B cell (primary cell): Measurements from ENCODE around the gene GATAD2B. TPM values are rescaled to one million over a fixed set of nuclear protein-coding genes. Genes with fewer than 3 reads are reported as not detected.

Experiments
- ATAC-seq: fragments of 200-7000 bp; cut with Tn5 transposase; one replicate; pipeline ENCODE4 v1.10.0; 2021; ENCODE audit warnings: low read depth, mild to moderate bottlenecking, moderate number of reproducible peaks, moderate library complexity
- CTCF ChIA-PET: fragments of 350-600 bp; sonication (Branson Sonifier 250); formaldehyde crosslinking; loops from one replicate; lab custom pipeline; 2021; ENCODE audit warnings: antibody characterized with exemption, inconsistent platforms; lab: Charles Lee
- POLR2A ChIA-PET: fragments of 350-600 bp; sonication (Branson Sonifier 250); formaldehyde crosslinking; loops from one replicate; lab custom pipeline; 2021; ENCODE audit warnings: antibody characterized with exemption; lab: Charles Lee
- DNase-seq: peaks from one replicate; pipeline ENCODE4 v3.0.0; 2013
- H2AFZ ChIP-seq: 2 replicates; pipeline ENCODE4 v1.6.1; 2012; ENCODE audit warnings: mild to moderate bottlenecking, low read depth, low read length; ENCODE audit not compliant: insufficient read depth, poor library complexity, severe bottlenecking
- H3K27ac ChIP-seq, 2 donors: 1 replicate in 1 of 2; 2 replicates in 1 of 2; pipeline ENCODE4 v1.5.1; 2012 to 2013; ENCODE audit warnings: low read length in 2 of 2, mild to moderate bottlenecking in 2 of 2, moderate library complexity in 1 of 2
- H3K27me3 ChIP-seq, 4 experiments: fragments of 200-600 bp in 1 of 4; sonication (generic) in 1 of 4; replicated peaks in 1 of 4; 1 replicate in 2 of 4; 2 replicates in 2 of 4; pipeline versions ENCODE4 v1.6.1 to v1.7.0; 2013 to 2016; ENCODE audit warnings: low read length in 3 of 4, mild to moderate bottlenecking in 2 of 4, mixed read lengths in 1 of 4, moderate library complexity in 1 of 4; ENCODE audit not compliant: insufficient read depth in 4 of 4, control insufficient read depth in 3 of 4; ENCODE audit errors: control extremely low read depth in 1 of 4
- H3K36me3 ChIP-seq, 2 experiments: replicated peaks in 1 of 2; 1 replicate in 1 of 2; 2 replicates in 1 of 2; pipeline versions ENCODE4 v1.6.1 to v1.7.1; 2013; ENCODE audit warnings: low read length in 1 of 2; ENCODE audit not compliant: insufficient read depth in 2 of 2, control insufficient read depth in 1 of 2; ENCODE audit errors: control extremely low read depth in 1 of 2, extremely low read depth in 1 of 2
- H3K4me1 ChIP-seq, 2 donors: fragments of 200-600 bp in 1 of 2; sonication (generic) in 1 of 2; 1 replicate in 1 of 2; 2 replicates in 1 of 2; pipeline versions ENCODE4 v1.5.1 to v1.6.1; 2013 to 2017; ENCODE audit warnings: low read length in 2 of 2; ENCODE audit not compliant: control insufficient read depth in 2 of 2, insufficient read depth in 2 of 2
- H3K4me2 ChIP-seq: replicated peaks from 2 replicates; pipeline ENCODE3; 2012; ENCODE audit warnings: mild to moderate bottlenecking, low read depth, low read length; ENCODE audit not compliant: poor library complexity, severe bottlenecking
- H3K4me3 ChIP-seq, 5 experiments: fragments of 200-600 bp in 1 of 5; sonication (generic) in 1 of 5; 1 replicate in 3 of 5; 2 replicates in 2 of 5; pipeline versions ENCODE4 v1.5.1 to v1.7.0; 2011 to 2016; ENCODE audit warnings: low read length in 4 of 5, mild to moderate bottlenecking in 4 of 5, low read depth in 2 of 5, control low read depth in 1 of 5, moderate library complexity in 1 of 5; ENCODE audit not compliant: insufficient read depth in 1 of 5; ENCODE audit errors: control extremely low read depth in 1 of 5, extremely low read depth in 1 of 5
- H3K79me2 ChIP-seq: fragments of 200-600 bp; sonication (generic); one replicate; pipeline ENCODE4 v1.6.0; 2016; ENCODE audit warnings: low read length; ENCODE audit not compliant: control insufficient read depth, insufficient read depth
- H3K9ac ChIP-seq: fragments of 200-600 bp; sonication (generic); 2 replicates; pipeline ENCODE4 v1.6.1; 2017; ENCODE audit warnings: mild to moderate bottlenecking, low read length, moderate library complexity
- H3K9me3 ChIP-seq, 3 donors: one replicate each; pipeline versions ENCODE4 v1.6.1 to v1.7.1; 2013; ENCODE audit warnings: low read length in 2 of 3; ENCODE audit not compliant: control insufficient read depth in 2 of 3, insufficient read depth in 1 of 3; ENCODE audit errors: control extremely low read depth in 1 of 3
- H4K20me1 ChIP-seq: 2 replicates; pipeline ENCODE4 v1.6.0; 2012; ENCODE audit warnings: mild to moderate bottlenecking, low read length; ENCODE audit not compliant: insufficient read depth, control insufficient read depth, poor library complexity, severe bottlenecking
- H3K27ac Mint-ChIP-seq: one replicate; pipeline ENCODE4 v1.8.0; 2021; ENCODE audit warnings: mixed read lengths
- H3K27me3 Mint-ChIP-seq: one replicate; pipeline ENCODE4 v1.8.0; 2021; ENCODE audit warnings: mixed read lengths
- H3K4me1 Mint-ChIP-seq: one replicate; pipeline ENCODE4 v1.8.0; 2021; ENCODE audit warnings: mixed read lengths
- H3K4me3 Mint-ChIP-seq: one replicate; pipeline ENCODE4 v1.8.0; 2021; ENCODE audit warnings: mixed read lengths
- H3K9me3 Mint-ChIP-seq: one replicate; pipeline ENCODE4 v1.8.0; 2022; ENCODE audit warnings: mixed read lengths; ENCODE audit not compliant: insufficient read depth
- CTCF ChIP-seq: fragments of 200-600 bp; IDR thresholded peaks from one replicate; pipeline ENCODE4 v1.8.0; 2022; ENCODE audit warnings: antibody characterized with exemption, mild to moderate bottlenecking
- EZH2 ChIP-seq: IDR thresholded peaks from 2 replicates; pipeline ENCODE4 v1.6.1; 2012; ENCODE audit warnings: borderline replicate concordance, low read depth, mild to moderate bottlenecking, moderate library complexity, low read length; ENCODE audit not compliant: insufficient read depth, poor library complexity, severe bottlenecking
- WGBS: methylation state at CpG from one replicate; pipeline ENCODE4 v1.1.5; 2013; ENCODE audit warnings: missing lambda C conversion rate; ENCODE audit not compliant: insufficient coverage; 5-methylcytosine and 5-hydroxymethylcytosine counted together
- intact Hi-C: fragments of 100-400 bp; cut with micrococcal nuclease; formaldehyde crosslinking; loops from one replicate; pipeline ENCODE4 v1.10.0; 2022
- polyA plus RNA-seq: library from polyadenylated mRNA; depleted of rRNA; stranded (reverse); fragments of >200 nt; gene quantifications from 2 replicates; pipeline ENCODE4 v1.2.3, GENCODE V29; 2012
- total RNA-seq, 2 donors: library from RNA; stranded (reverse); fragments of 120-200 nt in 1 of 2; gene quantifications; 1 replicate in 1 of 2; 2 replicates in 1 of 2; pipeline versions ENCODE4 v1.2.3 to v1.2.4, GENCODE V29; 2013 to 2022

GATAD2B gene
- total and polyA plus RNA-seq, 2 donors (not counting 1 experiment from before 2014, with no cell fraction given) = 16.7 to 105 TPM

GRCh38 chr1:153945795-153946621 is 23.2 kb upstream of the GATAD2B start:
- Mint-ChIP-seq H3K4me1 (peaks cover 56% of the 10 kb centered on the region), H3K4me3 (peak overlapping the region; percentile 94), H3K27ac (peak overlapping the region; percentile 96), H3K27me3 (no peaks in the 10 kb centered on the region), H3K9me3 (no peaks in the 10 kb centered on the region)
- CTCF ChIA-PET = interaction anchor here (0.6 to 5.9 kb wide), 26 partner anchors 12 to 380 kb away, joined by 3 to 65 read pairs (median 4); partner anchors contain the start of genes CREB3L4, CRTC2, GATAD2B and JTB
- Histone ChIP-seq H3K27ac (peak overlapping the region; percentile 91 to 98), H3K4me2 (peak overlapping the region; percentile 89), H3K4me3 (peak overlapping the region; percentile 54 to 95 (median 85)), H3K4me1 (peaks cover 36 to 57% of the 10 kb centered on the region in 2 donors), H3K79me2 (peaks cover 55% of the 10 kb centered on the region), H4K20me1 (peaks cover 54% of the 10 kb centered on the region), H3K9me3 (no peaks in the 10 kb centered on the region), H3K9ac (peak overlapping the region; percentile 89), H2AFZ (peak overlapping the region; percentile 53), H3K36me3 (peaks cover 10 to 60% of the 10 kb centered on the region in 2 experiments), H3K27me3 (no peaks in the 10 kb centered on the region)
- intact Hi-C loops = loop anchor here (1.0 to 5.0 kb wide), 11 partner anchors 12 to 275 kb away; partner anchors contain the start of genes CREB3L4, CRTC2, INTS3 and RPS27
- TF ChIP-seq CTCF (no peak), EZH2 (no peak)
- POLR2A ChIA-PET = interaction anchor here (0.5 to 4.4 kb wide), 19 partner anchors 8 to 1962 kb away, joined by 3 to 124 read pairs (median 6); partner anchors contain the start of genes CHTOP, CREB3L4, CRTC2 and GATAD2B
- ATAC-seq (peak; percentile 71), DNase-seq (peak; percentile 98)
- under 1% methylated on average over 95 of the region's 95 CpGs for WGBS
